Measurements from ENCODE around the gene TRIM36.

GRCh38 chr5:115079924-115080623 lies 89.6 kb downstream of the TRIM36 start:
- no peak for TF ChIP-seq NR3C1 (IDR thresholded peaks at IDR 0.05)
- TF ChIP-seq CHD2 (IDR thresholded peaks at IDR 0.05; ENCODE audit: low read length, partially characterized antibody) = no peak
- no peak for TF ChIP-seq SMC3 (IDR thresholded peaks at IDR 0.05)
- TF ChIP-seq CTCF (IDR thresholded peaks at IDR 0.05) = no peak
- no peak for TF ChIP-seq ZC3H11A (IDR thresholded peaks at IDR 0.05)
- TF ChIP-seq RNF2 (IDR thresholded peaks at IDR 0.05; ENCODE audit: borderline replicate concordance, low read depth) = no peak
- TF ChIP-seq POLR2A (IDR thresholded peaks at IDR 0.05; ENCODE audit: low read length) = no peak
- no peak for TF ChIP-seq PBX3 (IDR thresholded peaks at IDR 0.05)
- no peak for TF ChIP-seq NPAS2 (CRISPR knock-in tag; IDR thresholded peaks at IDR 0.05; ENCODE audit: borderline replicate concordance)
